HL-60 (cell line): ENCODE measurements around the gene HDGFL3.
"Not testable (repeated sequence)": the region's sequence is repeated elsewhere in the genome, so short reads cannot be mapped to it uniquely, and the experiment has no call there.

Source experiments
- DNase-seq, 2 experiments: peaks; one replicate each; pipeline ENCODE4 v3.0.0-alpha.2; 2010 to 2020; ENCODE audit warnings: low read depth in 1 of 2, low spot score in 1 of 2
- H3K27ac ChIP-seq: fragments of 250-450 bp; sonication (Bioruptor Pico); replicated peaks from 2 replicates; pipeline ENCODE4 v1.5.1; 2020; ENCODE audit warnings: mild to moderate bottlenecking, moderate library complexity
- H3K27me3 ChIP-seq: fragments of 250-450 bp; sonication (Bioruptor Pico); 2 replicates; pipeline ENCODE4 v1.5.1; 2021; ENCODE audit warnings: mild to moderate bottlenecking, moderate library complexity; ENCODE audit not compliant: insufficient read depth, poor library complexity, severe bottlenecking
- H3K4me3 ChIP-seq: replicated peaks from 2 replicates; pipeline ENCODE4 v1.5.1; 2011; ENCODE audit warnings: mild to moderate bottlenecking, control low read depth, low read length; ENCODE audit not compliant: insufficient read depth
- CTCF ChIP-seq: IDR thresholded peaks from one replicate; pipeline ENCODE4 v1.5.1; 2011; ENCODE audit warnings: low read length, control low read depth, inconsistent platforms; ENCODE audit not compliant: insufficient read depth
- GABPA ChIP-seq: IDR thresholded peaks from 2 replicates; pipeline ENCODE4 v1.6.1; 2012; ENCODE audit warnings: low read depth
- POLR2AphosphoS5 ChIP-seq: IDR thresholded peaks from 2 replicates; pipeline ENCODE4 v1.6.1; 2012; ENCODE audit warnings: low read depth
- REST ChIP-seq: IDR thresholded peaks from 2 replicates; pipeline ENCODE4 v1.6.1; 2012; ENCODE audit warnings: low read depth; ENCODE audit not compliant: insufficient replicate concordance
- SPI1 ChIP-seq: IDR thresholded peaks from 2 replicates; pipeline ENCODE4 v1.6.1; 2012; ENCODE audit warnings: low read depth, mild to moderate bottlenecking, borderline replicate concordance

The HDGFL3 gene

GRCh38 chr15:83098079-83098478, 109.5 kb downstream of the HDGFL3 start:
- H3K27ac ChIP-seq, result no peak overlapping the region
- no peak overlapping the region for H3K4me3 ChIP-seq
- no peak for TF ChIP-seq GABPA
- TF ChIP-seq SPI1, result no peak
- TF ChIP-seq REST, result no peak
- no peak for TF ChIP-seq POLR2AphosphoS5
- TF ChIP-seq CTCF, result no peak
- no peak for DNase-seq
- no peaks in the 10 kb centered on the region for H3K27me3 ChIP-seq

- H3K27me3 ChIP-seq, result no peaks in the 10 kb centered on the region
- no peak for DNase-seq
- H3K27ac ChIP-seq, result no peak overlapping the region
- no peak overlapping the region for H3K4me3 ChIP-seq
- no peak for TF ChIP-seq POLR2AphosphoS5
- no peak for TF ChIP-seq REST
- TF ChIP-seq SPI1, result no peak
- TF ChIP-seq CTCF, result no peak
- no peak for TF ChIP-seq GABPA
Measured at GRCh38 chr15:83094583-83094982, 113.0 kb downstream of the HDGFL3 start.

- Histone ChIP-seq H3K27me3 (no peaks in the 10 kb centered on the region), H3K4me3 (no peak overlapping the region), H3K27ac (no peak overlapping the region)
- peak; percentile 28 to 64 for DNase-seq
- TF ChIP-seq CTCF (no peak), SPI1 (peak; percentile 67; the same call in 1 of the 2 replicates)
Measured at GRCh38 chr15:83092309-83092976, 115.2 kb downstream of the HDGFL3 start.

GRCh38 chr15:83091965-83092308, 115.7 kb downstream of the HDGFL3 start:
- DNase-seq, H3K27me3 ChIP-seq, H3K4me3 ChIP-seq, H3K27ac ChIP-seq: not testable (repeated sequence)
